ENCODE data around the gene TRMT2A.

The TRMT2A gene

GRCh38 chr22:20083157-20083890, 33.7 kb downstream of the TRMT2A start:
- DNase-seq (ENCODE audit: low read depth), result no peak
- H3K4me3 ChIP-seq (ENCODE audit: low read length), result no peak overlapping the region
- no peak for TF ChIP-seq CTCF (conservative IDR thresholded peaks at IDR 0.05; ENCODE audit: low read depth, low read length)

GRCh38 chr22:20080776-20081654, 36.0 kb downstream of the TRMT2A start:
- no peak for TF ChIP-seq CTCF (conservative IDR thresholded peaks at IDR 0.05; ENCODE audit: low read depth, low read length)
- peak overlapping the region; percentile 91 for H3K4me3 ChIP-seq (ENCODE audit: low read length)
- DNase-seq (ENCODE audit: low read depth), result no peak

DNA sequence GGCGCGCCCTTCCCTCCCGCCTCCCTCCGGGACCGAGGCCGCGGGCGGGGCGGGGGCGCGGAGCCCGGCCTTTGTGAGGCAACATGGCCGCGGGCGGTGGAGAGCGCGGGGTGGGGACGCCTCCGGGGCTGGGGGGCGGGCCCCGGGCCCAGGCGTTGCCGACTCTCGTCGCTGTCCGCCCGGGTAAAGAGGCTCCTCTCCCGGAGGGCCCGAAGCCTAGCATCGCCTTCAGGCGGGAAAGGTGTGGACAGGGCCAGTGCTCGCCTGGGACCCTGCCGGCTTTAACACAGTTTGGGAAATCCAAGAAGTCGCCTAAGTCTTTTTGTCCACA, 36.6 kb downstream of the TRMT2A start:
- no peak for DNase-seq (ENCODE audit: low read depth)

DNA sequence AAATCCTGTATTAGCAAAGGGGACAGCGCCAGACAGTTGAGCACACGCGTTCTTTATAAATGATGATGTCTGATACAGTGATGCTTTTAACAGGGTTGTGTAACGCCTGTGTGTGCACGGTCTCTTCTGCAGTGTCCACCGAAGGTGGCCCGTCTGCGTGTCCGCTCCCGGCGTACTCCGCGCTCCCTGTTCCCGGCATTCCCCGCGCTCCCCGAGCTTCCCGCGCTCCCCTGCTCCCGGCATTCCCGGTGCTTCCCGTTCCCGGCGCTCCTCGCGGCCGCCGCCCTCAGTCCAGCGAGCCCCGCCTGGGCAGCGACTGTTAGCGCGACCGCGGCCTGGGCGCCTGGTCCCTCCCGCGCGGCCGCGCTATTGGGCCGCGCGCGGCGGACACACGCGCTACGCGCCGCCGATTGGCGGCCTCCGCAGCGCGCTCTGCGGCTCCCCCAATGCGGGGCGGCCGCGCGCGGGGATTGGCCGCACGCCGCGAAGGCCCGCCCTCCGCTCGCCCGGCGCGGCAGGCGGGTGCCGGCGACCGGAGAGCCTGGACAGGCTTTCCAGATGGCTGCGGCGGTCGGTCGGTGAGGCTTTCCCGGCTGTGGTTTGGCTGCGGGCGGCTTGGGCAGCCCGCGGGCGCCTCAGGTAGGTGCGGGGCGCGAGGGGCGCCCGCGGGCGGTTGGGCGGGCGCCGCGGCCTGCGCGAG, 37.1 kb downstream of the TRMT2A start, which contains the start of gene DGCR8:
DGCR8 (plus strand) TSS at position 497 of the 700 bp plus-strand sequence. CDS start 5,723 bp downstream, outside the sequence.
- peak within 1 kb of the TSS; percentile 91 for H3K4me3 ChIP-seq (ENCODE audit: low read length)
- peak; percentile 72 for DNase-seq (ENCODE audit: low read depth)
- no peak for TF ChIP-seq CTCF (conservative IDR thresholded peaks at IDR 0.05; ENCODE audit: low read depth, low read length)

More for the DNA sequence above, 36.6 kb downstream of the TRMT2A start:
- peak overlapping the region; percentile 91 for H3K4me3 ChIP-seq (ENCODE audit: low read length)
- no peak for TF ChIP-seq CTCF (conservative IDR thresholded peaks at IDR 0.05; ENCODE audit: low read depth, low read length)

DNA sequence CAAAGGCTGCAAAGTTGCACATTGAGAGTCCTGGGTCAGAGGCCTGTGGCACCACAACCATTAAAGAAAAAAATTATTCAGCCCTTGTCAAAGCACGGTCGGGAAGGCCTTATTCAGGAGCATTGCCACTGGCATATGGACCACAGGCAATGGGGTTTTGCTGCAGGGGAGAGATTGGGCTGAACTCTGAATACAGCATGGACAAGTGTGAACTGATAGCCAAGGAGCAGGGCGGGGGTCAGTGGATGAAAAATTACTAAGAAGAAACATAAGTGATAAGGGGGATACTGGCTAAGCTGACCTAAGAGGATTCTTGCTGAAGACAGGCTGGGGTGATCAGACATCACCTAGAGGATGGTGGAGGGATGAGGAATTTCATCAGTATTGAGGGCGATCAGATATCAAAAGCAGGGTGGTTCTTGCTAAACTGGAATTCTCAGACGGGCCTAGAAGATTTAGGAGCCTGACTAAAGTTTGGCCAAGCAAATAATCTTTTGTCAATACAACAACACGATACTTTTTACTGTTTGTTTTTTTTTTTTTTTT, 40.3 kb downstream of the TRMT2A start:
- TF ChIP-seq CTCF (conservative IDR thresholded peaks at IDR 0.05; ENCODE audit: low read depth, low read length), result no peak
- no peak for DNase-seq (ENCODE audit: low read depth)
- H3K4me3 ChIP-seq (ENCODE audit: low read length), result no peak overlapping the region

GRCh38 chr22:20071524-20071972, 45.5 kb downstream of the TRMT2A start:
- DNase-seq (ENCODE audit: low read depth), result no peak
- H3K4me3 ChIP-seq (ENCODE audit: low read length), result no peak overlapping the region
- no peak for TF ChIP-seq CTCF (conservative IDR thresholded peaks at IDR 0.05; ENCODE audit: low read depth, low read length)

Data from retinal pigment epithelial cell (primary cell).